Keratinocyte (primary cell): ENCODE data around the gene THAP11. TPM values are rescaled to one million over a fixed set of nuclear protein-coding genes. Genes with fewer than 3 reads are reported as not detected.

Experiments
- DNase-seq: peaks from one replicate; pipeline ENCODE4 v3.0.0-alpha.2; 2011; ENCODE audit warnings: low read depth, missing footprints, low spot score
- FAIRE-seq: peaks from 2 replicates; lab custom pipeline; 2011; peaks lifted over from hg19 to GRCh38; lab: Jason Lieb, UNC
- H2AFZ ChIP-seq: 2 replicates; pipeline ENCODE4 v1.6.0; 2012; ENCODE audit warnings: low read length, control low read depth, inconsistent platforms; ENCODE audit not compliant: control insufficient read depth
- H3K27ac ChIP-seq: 2 replicates; pipeline ENCODE4 v1.5.1; 2011; ENCODE audit warnings: low read length; ENCODE audit not compliant: control insufficient read depth, insufficient read depth
- H3K27me3 ChIP-seq: 3 replicates; pipeline ENCODE4 v1.6.0; 2011; ENCODE audit warnings: low read length; ENCODE audit not compliant: control insufficient read depth, insufficient read depth; ENCODE audit errors: extremely low read depth
- H3K36me3 ChIP-seq, 2 experiments: 2 replicates in 1 of 2; 3 replicates in 1 of 2; pipeline ENCODE4 v1.5.1; 2011; ENCODE audit warnings: low read length in 2 of 2, mild to moderate bottlenecking in 1 of 2; ENCODE audit not compliant: control insufficient read depth in 2 of 2, insufficient read depth in 2 of 2; ENCODE audit errors: extremely low read depth in 1 of 2
- H3K4me1 ChIP-seq: 3 replicates; pipeline ENCODE4 v1.5.1; 2011; ENCODE audit warnings: low read length; ENCODE audit not compliant: control insufficient read depth, insufficient read depth; ENCODE audit errors: extremely low read depth
- H3K4me2 ChIP-seq: 3 replicates; pipeline ENCODE4 v1.6.0; 2011; ENCODE audit warnings: low read depth, low read length; ENCODE audit not compliant: control insufficient read depth, insufficient read depth; ENCODE audit errors: extremely low read depth
- H3K4me3 ChIP-seq, 3 experiments: fragments of 200-600 bp in 1 of 3; sonication (generic) in 1 of 3; 2 replicates in 2 of 3; 3 replicates in 1 of 3; pipeline ENCODE4 v1.5.1; 2011 to 2016; ENCODE audit warnings: low read length in 3 of 3, mild to moderate bottlenecking in 3 of 3, control low read depth in 2 of 3, inconsistent platforms in 1 of 3, low read depth in 1 of 3, mixed read lengths in 1 of 3, mixed run types in 1 of 3, moderate library complexity in 1 of 3; ENCODE audit not compliant: control insufficient read depth in 2 of 3, insufficient read depth in 2 of 3; ENCODE audit errors: extremely low read depth in 1 of 3
- H3K79me2 ChIP-seq: 2 replicates; pipeline ENCODE4 v1.6.0; 2012; ENCODE audit warnings: low read length; ENCODE audit not compliant: control insufficient read depth, insufficient read depth
- H3K9ac ChIP-seq: 3 replicates; pipeline ENCODE4 v1.6.0; 2011; ENCODE audit warnings: low read length; ENCODE audit not compliant: control insufficient read depth, insufficient read depth; ENCODE audit errors: extremely low read depth
- H3K9me1 ChIP-seq: 3 replicates; pipeline ENCODE4 v1.6.0; 2011; ENCODE audit warnings: low read length; ENCODE audit not compliant: control insufficient read depth, insufficient read depth; ENCODE audit errors: extremely low read depth
- H3K9me3 ChIP-seq: 2 replicates; pipeline ENCODE4 v1.5.1; 2012; ENCODE audit warnings: low read depth, low read length; ENCODE audit not compliant: control insufficient read depth
- H4K20me1 ChIP-seq: 3 replicates; pipeline ENCODE4 v1.6.0; 2011; ENCODE audit warnings: low read length; ENCODE audit not compliant: control insufficient read depth, insufficient read depth; ENCODE audit errors: extremely low read depth
- EZH2 ChIP-seq: IDR thresholded peaks from one replicate; pipeline ENCODE4 v1.6.1; 2012; ENCODE audit warnings: inconsistent platforms, mild to moderate bottlenecking, low read length, moderate library complexity
- dilution Hi-C: fragments of 300-500 bp; cut with MboI; formaldehyde crosslinking; loops from one replicate; pipeline ENCODE4 v1.7.0; 2020; ENCODE audit warnings: low sequenced_read_pairs; ENCODE audit not compliant: extremely low pct_ligation_motif_present
- polyA plus RNA-seq, 5 experiments: library from polyadenylated mRNA; depleted of rRNA in 3 of 5; stranded (reverse) in 3 of 5; stranded (forward) in 1 of 5; unstranded in 1 of 5; fragments of >200 nt; gene quantifications; 1 replicate in 1 of 5; 2 replicates in 3 of 5; 3 replicates in 1 of 5; pipeline versions ENCODE4 v1.2.1 to v1.2.3, GENCODE V29; 2011 to 2012; ENCODE audit warnings: missing spikeins in 2 of 5, low read depth in 1 of 5, low replicate concordance in 1 of 5
- TF ChIP-seq, protein P1 (sequence below), 3 experiments: IDR thresholded peaks in 1 of 3; conservative IDR thresholded peaks in 1 of 3; optimal IDR thresholded peaks in 1 of 3; 2 replicates in 2 of 3; 3 replicates in 1 of 3; pipeline versions ENCODE3 to v1.5.1; 2011; ENCODE audit warnings: low read length in 3 of 3, mild to moderate bottlenecking in 3 of 3, moderate library complexity in 2 of 3, control low read depth in 1 of 3, inconsistent platforms in 1 of 3; ENCODE audit not compliant: insufficient read depth in 2 of 3; ENCODE audit errors: extremely low read depth in 1 of 3

THAP11 gene
- polyA plus RNA-seq, 1 donor (not counting 4 experiments of a cell fraction or from before 2014, with no cell fraction given) = 11.8 TPM

DNA sequence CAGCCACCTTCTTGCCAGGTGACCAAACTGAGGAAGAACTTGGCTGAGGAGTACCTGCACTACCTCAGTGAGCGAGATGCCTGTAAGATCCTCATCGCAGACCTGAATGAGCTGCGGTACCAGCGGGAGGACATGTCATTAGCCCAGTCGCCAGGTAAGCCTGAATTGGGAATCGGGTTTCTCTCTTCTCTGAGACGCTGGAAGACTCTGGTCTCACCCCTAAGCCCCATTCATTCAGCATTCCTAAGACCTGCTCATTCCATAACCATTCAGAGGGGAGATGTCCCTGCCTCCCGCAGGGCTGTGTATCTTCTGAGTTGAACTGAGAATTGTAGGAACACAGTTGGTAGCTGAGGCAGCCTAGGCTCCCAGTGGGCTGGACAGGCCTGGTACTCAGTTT is 17.0 kb upstream of the THAP11 start:
- H3K4me2 ChIP-seq = no peak overlapping the region
- H3K9ac ChIP-seq = no peak overlapping the region
- no peaks in the 10 kb centered on the region for H3K4me1 ChIP-seq
- no peaks in the 10 kb centered on the region for H4K20me1 ChIP-seq
- H3K9me3 ChIP-seq = no peaks in the 10 kb centered on the region
- DNase-seq = no peak
- H3K27me3 ChIP-seq = no peaks in the 10 kb centered on the region
- H3K9me1 ChIP-seq = no peaks in the 10 kb centered on the region
- no peak overlapping the region for H3K4me3 ChIP-seq
- H3K27ac ChIP-seq = no peak overlapping the region
- no peak for FAIRE-seq
- TF ChIP-seq, protein P1, sequence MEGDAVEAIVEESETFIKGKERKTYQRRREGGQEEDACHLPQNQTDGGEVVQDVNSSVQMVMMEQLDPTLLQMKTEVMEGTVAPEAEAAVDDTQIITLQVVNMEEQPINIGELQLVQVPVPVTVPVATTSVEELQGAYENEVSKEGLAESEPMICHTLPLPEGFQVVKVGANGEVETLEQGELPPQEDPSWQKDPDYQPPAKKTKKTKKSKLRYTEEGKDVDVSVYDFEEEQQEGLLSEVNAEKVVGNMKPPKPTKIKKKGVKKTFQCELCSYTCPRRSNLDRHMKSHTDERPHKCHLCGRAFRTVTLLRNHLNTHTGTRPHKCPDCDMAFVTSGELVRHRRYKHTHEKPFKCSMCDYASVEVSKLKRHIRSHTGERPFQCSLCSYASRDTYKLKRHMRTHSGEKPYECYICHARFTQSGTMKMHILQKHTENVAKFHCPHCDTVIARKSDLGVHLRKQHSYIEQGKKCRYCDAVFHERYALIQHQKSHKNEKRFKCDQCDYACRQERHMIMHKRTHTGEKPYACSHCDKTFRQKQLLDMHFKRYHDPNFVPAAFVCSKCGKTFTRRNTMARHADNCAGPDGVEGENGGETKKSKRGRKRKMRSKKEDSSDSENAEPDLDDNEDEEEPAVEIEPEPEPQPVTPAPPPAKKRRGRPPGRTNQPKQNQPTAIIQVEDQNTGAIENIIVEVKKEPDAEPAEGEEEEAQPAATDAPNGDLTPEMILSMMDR (optimal IDR thresholded peaks at IDR 0.05 in 1 of 3, IDR thresholded peaks at IDR 0.05 in 1 of 3, conservative IDR thresholded peaks at IDR 0.05 in 1 of 3; ENCODE audit: extremely low read depth in 1 of 3, insufficient read depth in 2 of 3, low read length in 3 of 3) = no peak
- no peak for TF ChIP-seq EZH2
- dilution Hi-C loops = no loop called here
- no peaks in the 10 kb centered on the region for H3K79me2 ChIP-seq
- peaks cover 17 to 18% of the 10 kb centered on the region in 2 experiments for H3K36me3 ChIP-seq
- no peak overlapping the region for H2AFZ ChIP-seq

DNA sequence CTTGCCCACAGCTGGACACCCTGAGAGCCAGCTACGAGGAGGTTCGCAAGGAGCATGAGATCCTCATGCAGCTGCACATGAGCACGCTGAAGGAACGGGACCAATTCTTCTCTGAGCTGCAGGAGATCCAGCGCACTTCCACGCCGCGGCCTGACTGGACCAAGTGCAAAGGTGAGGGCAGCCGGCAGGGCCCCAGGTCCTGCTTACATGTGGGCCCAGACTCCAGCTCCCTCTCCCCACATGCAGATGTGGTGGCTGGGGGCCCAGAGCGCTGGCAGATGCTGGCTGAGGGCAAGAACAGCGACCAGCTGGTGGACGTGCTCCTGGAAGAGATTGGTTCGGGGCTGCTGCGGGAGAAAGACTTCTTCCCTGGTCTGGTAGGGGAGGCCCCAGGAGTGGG is 16.2 kb upstream of the THAP11 start:
- Histone ChIP-seq H4K20me1 (no peaks in the 10 kb centered on the region), H3K36me3 (peaks cover 23 to 24% of the 10 kb centered on the region in 2 experiments), H3K27me3 (no peaks in the 10 kb centered on the region), H3K4me1 (no peaks in the 10 kb centered on the region), H3K4me3 (no peak overlapping the region), H3K27ac (no peak overlapping the region), H2AFZ (no peak overlapping the region), H3K4me2 (no peak overlapping the region), H3K9me3 (no peaks in the 10 kb centered on the region), H3K9me1 (no peaks in the 10 kb centered on the region), H3K9ac (no peak overlapping the region), H3K79me2 (no peaks in the 10 kb centered on the region)
- TF ChIP-seq, protein P1 (optimal IDR thresholded peaks at IDR 0.05 in 1 of 3, IDR thresholded peaks at IDR 0.05 in 1 of 3, conservative IDR thresholded peaks at IDR 0.05 in 1 of 3; ENCODE audit: extremely low read depth in 1 of 3, insufficient read depth in 2 of 3, low read length in 3 of 3) = no peak
- no peak for TF ChIP-seq EZH2
- DNase-seq (no peak), FAIRE-seq (no peak)
- dilution Hi-C loops = no loop called here
